GM23338 (cell line): ENCODE measurements around the gene NNMT. TPM values are rescaled to one million over a fixed set of nuclear protein-coding genes. Genes with fewer than 3 reads are reported as not detected.

Source experiments
- ATAC-seq: fragments of 200-7000 bp; cut with Tn5 transposase; 3 replicates; pipeline ENCODE4 v1.9.1; 2020
- DNase-seq: peaks from one replicate; pipeline ENCODE4 v3.0.0-alpha.2; 2015; ENCODE audit warnings: low spot score
- H2AFZ ChIP-seq: fragments of 200-600 bp; sonication (generic); 2 replicates; pipeline ENCODE4 v1.8.0; 2016; ENCODE audit warnings: antibody characterized with exemption, mild to moderate bottlenecking, moderate library complexity
- H3F3A ChIP-seq: fragments of 200-600 bp; sonication (generic); replicated peaks from 2 replicates; pipeline ENCODE4 v1.8.0; 2017; ENCODE audit warnings: antibody characterized with exemption, mixed run types, low read depth
- H3K27ac ChIP-seq: fragments of 200-600 bp; sonication (generic); 2 replicates; pipeline ENCODE4 v1.6.1; 2016; ENCODE audit warnings: low read depth
- H3K27me3 ChIP-seq: fragments of 200-600 bp; sonication (generic); 2 replicates; pipeline ENCODE4 v1.8.0; 2016; ENCODE audit warnings: mild to moderate bottlenecking, mixed run types, moderate library complexity; ENCODE audit not compliant: insufficient read depth
- H3K36me3 ChIP-seq: fragments of 200-600 bp; sonication (generic); 2 replicates; pipeline ENCODE4 v1.8.0; 2016; ENCODE audit warnings: mild to moderate bottlenecking; ENCODE audit not compliant: insufficient read depth
- H3K4me1 ChIP-seq: fragments of 200-600 bp; sonication (generic); 2 replicates; pipeline ENCODE4 v1.8.0; 2016; ENCODE audit warnings: mild to moderate bottlenecking, moderate library complexity; ENCODE audit not compliant: insufficient read depth
- H3K4me2 ChIP-seq: fragments of 200-600 bp; sonication (generic); 2 replicates; pipeline ENCODE4 v1.7.1; 2017; ENCODE audit warnings: mixed run types
- H3K4me3 ChIP-seq: fragments of 200-600 bp; sonication (generic); 2 replicates; pipeline ENCODE4 v1.6.1; 2016; ENCODE audit warnings: mixed run types
- H3K79me2 ChIP-seq: fragments of 200-600 bp; sonication (generic); replicated peaks from 2 replicates; pipeline ENCODE4 v1.8.0; 2017; ENCODE audit warnings: mild to moderate bottlenecking; ENCODE audit not compliant: insufficient read depth
- H3K9me2 ChIP-seq: fragments of 200-600 bp; sonication (generic); 2 replicates; pipeline ENCODE4 v1.8.0; 2017; ENCODE audit not compliant: insufficient read depth
- H4K20me1 ChIP-seq: fragments of 200-600 bp; sonication (generic); replicated peaks from 2 replicates; pipeline ENCODE4 v1.8.0; 2017; ENCODE audit warnings: mild to moderate bottlenecking; ENCODE audit not compliant: insufficient read depth
- H3K27ac Mint-ChIP-seq: 2 replicates; pipeline ENCODE4 v1.8.0; 2020; ENCODE audit warnings: inconsistent platforms, mild to moderate bottlenecking, moderate library complexity, mixed read lengths
- H3K27me3 Mint-ChIP-seq: 3 replicates; pipeline ENCODE4 v1.8.0; 2022; ENCODE audit warnings: low read depth, mild to moderate bottlenecking, moderate library complexity, mixed read lengths, inconsistent platforms; ENCODE audit not compliant: insufficient read depth, poor library complexity
- H3K36me3 Mint-ChIP-seq: 3 replicates; pipeline ENCODE4 v1.8.0; 2021; ENCODE audit warnings: low read depth, mild to moderate bottlenecking, inconsistent platforms, moderate library complexity, mixed read lengths
- H3K4me1 Mint-ChIP-seq: 3 replicates; pipeline ENCODE4 v1.8.0; 2020; ENCODE audit warnings: mild to moderate bottlenecking, inconsistent platforms, mixed read lengths
- H3K4me3 Mint-ChIP-seq: 3 replicates; pipeline ENCODE4 v1.8.0; 2021; ENCODE audit warnings: moderate library complexity, mild to moderate bottlenecking, inconsistent platforms, mixed read lengths
- H3K9me3 Mint-ChIP-seq: 3 replicates; pipeline ENCODE4 v1.8.0; 2020; ENCODE audit warnings: moderate library complexity, mild to moderate bottlenecking, inconsistent platforms, mixed read lengths
- CREB1 ChIP-seq: fragments of 250-450 bp; sonication (Bioruptor Pico); IDR thresholded peaks from 2 replicates; pipeline ENCODE4 v1.5.0; 2020; ENCODE audit warnings: low read depth, mild to moderate bottlenecking, moderate library complexity
- CTCF ChIP-seq, 2 experiments: fragments of 200-600 bp in 1 of 2; sonication (generic) in 1 of 2; conservative IDR thresholded peaks; 2 replicates each; pipeline versions ENCODE4 v1.5.1 to v1.6.1; 2016 to 2017; ENCODE audit warnings: antibody characterized with exemption in 2 of 2, low read depth in 2 of 2, mild to moderate bottlenecking in 2 of 2, moderate library complexity in 1 of 2
- ETS1 ChIP-seq: IDR thresholded peaks from 2 replicates; pipeline ENCODE4 v1.6.1; 2016; ENCODE audit warnings: antibody characterized with exemption
- EZH2 ChIP-seq: fragments of 200-600 bp; sonication (generic); IDR thresholded peaks from one replicate; pipeline ENCODE4 v1.8.0; 2017; ENCODE audit warnings: antibody characterized with exemption, mild to moderate bottlenecking, low read depth; ENCODE audit not compliant: unreplicated experiment
- EZH2phosphoT487 ChIP-seq: fragments of 200-600 bp; sonication (generic); IDR thresholded peaks from one replicate; pipeline ENCODE4 v1.8.1; 2018; ENCODE audit warnings: antibody characterized with exemption; ENCODE audit not compliant: unreplicated experiment
- JUNB ChIP-seq: IDR thresholded peaks from one replicate; pipeline ENCODE4 v1.6.1; 2016; ENCODE audit warnings: antibody characterized with exemption; ENCODE audit not compliant: unreplicated experiment
- NANOG ChIP-seq: IDR thresholded peaks from 2 replicates; pipeline ENCODE4 v1.6.1; 2016; ENCODE audit warnings: antibody characterized with exemption, borderline replicate concordance
- POLR2AphosphoS5 ChIP-seq: IDR thresholded peaks from 2 replicates; pipeline ENCODE4 v1.6.1; 2016; ENCODE audit warnings: antibody characterized with exemption, low read depth
- REST ChIP-seq: IDR thresholded peaks from one replicate; pipeline ENCODE4 v1.6.1; 2018; ENCODE audit warnings: antibody characterized with exemption; ENCODE audit not compliant: unreplicated experiment
- STAT1 ChIP-seq: IDR thresholded peaks from one replicate; pipeline ENCODE4 v1.6.1; 2016; ENCODE audit warnings: antibody characterized with exemption; ENCODE audit not compliant: unreplicated experiment
- ZNF114 ChIP-seq: fragments of 250-450 bp; sonication (Bioruptor Pico); IDR thresholded peaks from 2 replicates; pipeline ENCODE4 v1.5.0; 2020; ENCODE audit warnings: mild to moderate bottlenecking, moderate library complexity
- ZNF331 ChIP-seq: fragments of 250-450 bp; sonication (Bioruptor Pico); IDR thresholded peaks from 2 replicates; pipeline ENCODE4 v1.5.0; 2020; ENCODE audit warnings: low read depth, mild to moderate bottlenecking, moderate library complexity
- ZNF462 ChIP-seq: fragments of 250-450 bp; sonication (Bioruptor Pico); IDR thresholded peaks from 2 replicates; pipeline ENCODE4 v1.5.0; 2020; ENCODE audit warnings: mild to moderate bottlenecking, moderate library complexity
- polyA plus RNA-seq: library from polyadenylated mRNA; unstranded; fragments of >200 nt; fragmentation: Nextera tagmentation; extraction: Ambion mirVana; gene quantifications from 2 replicates; pipeline ENCODE4 v1.2.1, GENCODE V29; 2016
- total RNA-seq: library from RNA; depleted of rRNA; stranded (reverse); fragments of >200 nt; shearing (Covaris generic); gene quantifications from 2 replicates; pipeline ENCODE4 v1.2.3, GENCODE V29; 2014

The NNMT gene
- total and polyA plus RNA-seq, 2 experiments from 2014 or later: 0.40 TPM; not detected in 1

GRCh38 chr11:114254571-114255146 lies 41.5 kb upstream of the NNMT start:
- H3K36me3 ChIP-seq: no peaks in the 10 kb centered on the region
- H2AFZ ChIP-seq: no peak overlapping the region
- Mint-ChIP-seq H3K27me3 (peaks cover 7% of the 10 kb centered on the region), H3K4me3 (no peak overlapping the region), H3K27ac (no peak overlapping the region), H3K4me1 (peaks cover 41% of the 10 kb centered on the region), H3K9me3 (no peaks in the 10 kb centered on the region), H3K36me3 (no peaks in the 10 kb centered on the region)
- no peaks in the 10 kb centered on the region for H3F3A ChIP-seq
- no peaks in the 10 kb centered on the region for H3K79me2 ChIP-seq
- no peak for DNase-seq
- TF ChIP-seq POLR2AphosphoS5 (no peak), REST (no peak), STAT1 (no peak), ZNF114 (no peak), EZH2phosphoT487 (no peak), ZNF331 (no peak), ETS1 (no peak), CTCF (conservative IDR thresholded peaks at IDR 0.05; ENCODE audit: low read depth in 2 of 2) (no peak), ZNF462 (no peak), NANOG (no peak), CREB1 (CRISPR knock-in tag) (no peak), JUNB (no peak), EZH2 (no peak)
- H3K27ac ChIP-seq: no peak overlapping the region
- no peak overlapping the region for H3K4me3 ChIP-seq
- ATAC-seq: no peak
- no peaks in the 10 kb centered on the region for H3K9me2 ChIP-seq
- no peaks in the 10 kb centered on the region for H4K20me1 ChIP-seq
- H3K4me1 ChIP-seq: peaks cover 20% of the 10 kb centered on the region
- H3K27me3 ChIP-seq: no peaks in the 10 kb centered on the region
- no peak overlapping the region for H3K4me2 ChIP-seq
